AG04450 (cell line): ENCODE measurements around the gene MAGEA11. TPM values are rescaled to one million over a fixed set of nuclear protein-coding genes. Genes with fewer than 3 reads are reported as not detected.
"Not testable (repeated sequence)": the region's sequence is repeated elsewhere in the genome, so short reads cannot be mapped to it uniquely, and the experiment has no call there.

ENCODE experiments used
- CTCF ChIA-PET: fragments of 300-600, 350-600 bp; formaldehyde crosslinking; extraction: SDS; loops from one replicate; lab custom pipeline; 2022; ENCODE audit warnings: antibody characterized with exemption, inconsistent platforms; lab: Charles Lee
- POLR2A ChIA-PET: fragments of 350-600 bp; formaldehyde crosslinking; extraction: SDS; loops from one replicate; lab custom pipeline; 2021; ENCODE audit warnings: antibody characterized with exemption, inconsistent platforms; lab: Yijun Ruan, JAX
- DNase-seq: peaks from one replicate; pipeline ENCODE4 v3.0.0-alpha.2; 2011; ENCODE audit warnings: low read depth, low spot score
- H3K27ac ChIP-seq: one replicate; pipeline ENCODE4 v1.5.1; 2012; ENCODE audit warnings: low read depth, low read length, control low read depth
- H3K27me3 ChIP-seq: one replicate; pipeline ENCODE4 v1.6.0; 2012; ENCODE audit warnings: low read length; ENCODE audit not compliant: control insufficient read depth, insufficient read depth
- H3K4me3 ChIP-seq: 2 replicates; pipeline ENCODE4 v1.5.1; 2011; ENCODE audit warnings: mild to moderate bottlenecking, low read depth, low read length, control low read depth
- H3K9me3 ChIP-seq: 2 replicates; pipeline ENCODE4 v1.5.1; 2012; ENCODE audit warnings: low read length; ENCODE audit not compliant: control insufficient read depth, insufficient read depth
- CTCF ChIP-seq: IDR thresholded peaks from 2 replicates; pipeline ENCODE4 v1.5.1; 2011; ENCODE audit warnings: low read depth, low read length, control low read depth, inconsistent platforms
- polyA minus RNA-seq: library from RNA; depleted of rRNA, polyadenylated mRNA; stranded (reverse); fragments of >200 nt; gene quantifications from 2 replicates; pipeline ENCODE4 v1.2.3, GENCODE V29; 2011; rRNA and poly(A)+ RNA removed
- polyA plus RNA-seq: library from polyadenylated mRNA; depleted of rRNA; stranded (reverse); fragments of >200 nt; gene quantifications from 2 replicates; pipeline ENCODE4 v1.2.3, GENCODE V29; 2011; rRNA removed

MAGEA11 gene
- polyA plus RNA-seq, result not detected in 2 replicates
- not detected in 2 replicates for polyA minus RNA-seq

GRCh38 chrX:149711545-149712236 is at the start of gene MAGEA11:
Gene MAGEA11 (plus strand): TSS chrX:149712060. CDS start chrX:149713160, 1,100 bp downstream.
- POLR2A ChIA-PET, result no interaction called here
- no peak for DNase-seq
- Histone ChIP-seq H3K27ac (no peak within 1 kb of the TSS), H3K4me3 (no peak within 1 kb of the TSS), H3K27me3 (no peaks in the 10 kb centered on the region), H3K9me3 (no peaks in the 10 kb centered on the region)
- CTCF ChIA-PET, result no interaction called here
- no peak for TF ChIP-seq CTCF

- DNase-seq, H3K9me3 ChIP-seq, POLR2A ChIA-PET, H3K27me3 ChIP-seq, H3K27ac ChIP-seq, H3K4me3 ChIP-seq, CTCF ChIA-PET: not testable (repeated sequence)
Measured at GRCh38 chrX:149675088-149675487, 36.8 kb upstream of the MAGEA11 start.

- H3K27me3 ChIP-seq, POLR2A ChIA-PET, DNase-seq, H3K27ac ChIP-seq, H3K4me3 ChIP-seq, CTCF ChIA-PET, H3K9me3 ChIP-seq: not testable (repeated sequence)
Measured at GRCh38 chrX:149675554-149675953, 36.3 kb upstream of the MAGEA11 start.

GRCh38 chrX:149679164-149679678 is 32.6 kb upstream of the MAGEA11 start:
- DNase-seq, H3K9me3 ChIP-seq, CTCF ChIA-PET, H3K4me3 ChIP-seq, POLR2A ChIA-PET, H3K27me3 ChIP-seq, H3K27ac ChIP-seq: not testable (repeated sequence)

GRCh38 chrX:149681182-149681581 is 30.7 kb upstream of the MAGEA11 start:
- CTCF ChIA-PET, result no interaction called here
- no peak for TF ChIP-seq CTCF
- Histone ChIP-seq H3K9me3 (no peaks in the 10 kb centered on the region), H3K27me3 (no peaks in the 10 kb centered on the region), H3K27ac (no peak overlapping the region), H3K4me3 (no peak overlapping the region)
- POLR2A ChIA-PET, result no interaction called here
- DNase-seq, result no peak

GRCh38 chrX:149682031-149682430 is 29.8 kb upstream of the MAGEA11 start:
- Histone ChIP-seq H3K4me3 (no peak overlapping the region), H3K27me3 (no peaks in the 10 kb centered on the region), H3K9me3 (no peaks in the 10 kb centered on the region), H3K27ac (no peak overlapping the region)
- DNase-seq, result no peak
- ChIA-PET CTCF (no interaction called here), POLR2A (no interaction called here)
- TF ChIP-seq CTCF, result no peak
